IMR-90 (cell line): ENCODE data around the gene REPS1. TPM values are rescaled to one million over a fixed set of nuclear protein-coding genes. Genes with fewer than 3 reads are reported as not detected.

Source experiments
- ATAC-seq: fragments of 200-7000 bp; cut with Tn5 transposase; 2 replicates; pipeline ENCODE4 v1.9.1; 2020; ENCODE audit warnings: low read depth, mild to moderate bottlenecking, moderate library complexity
- BruUV-seq: library from RNA; stranded (reverse); fragments of 400-500 nt; replicated peaks from 2 replicates; lab custom pipeline; 2021; lab: Mats Ljungman, UMichigan
- CTCF ChIA-PET: fragments of 300-600 bp; formaldehyde crosslinking; extraction: SDS; loops from one replicate; lab custom pipeline; 2021; ENCODE audit warnings: antibody characterized with exemption; lab: Yijun Ruan, JAX
- POLR2A ChIA-PET: fragments of 300-600 bp; sonication (Branson Sonifier 250); formaldehyde crosslinking; loops from one replicate; lab custom pipeline; 2022; ENCODE audit warnings: antibody characterized with exemption; ENCODE audit not compliant: unreplicated experiment; lab: Charles Lee
- DNase-seq: peaks from one replicate; pipeline ENCODE4 v3.0.0; 2013
- H2AFZ ChIP-seq: replicated peaks from 2 replicates; pipeline ENCODE3; 2013; ENCODE audit warnings: low read length, mild to moderate bottlenecking; ENCODE audit not compliant: poor library complexity
- H2AK5ac ChIP-seq: 2 replicates; pipeline ENCODE4 v1.6.1; 2013; ENCODE audit warnings: low read depth, low read length, inconsistent platforms
- H2AK9ac ChIP-seq: replicated peaks from 2 replicates; pipeline ENCODE3; 2013; ENCODE audit warnings: mild to moderate bottlenecking, low read depth, low read length, moderate library complexity; ENCODE audit not compliant: poor library complexity
- H2BK120ac ChIP-seq: 2 replicates; pipeline ENCODE4 v1.6.1; 2013; ENCODE audit warnings: low read depth, low read length, inconsistent platforms
- H2BK15ac ChIP-seq: 3 replicates; pipeline ENCODE4 v1.6.1; 2013; ENCODE audit warnings: low read depth, low read length, inconsistent platforms
- H2BK20ac ChIP-seq: 2 replicates; pipeline ENCODE4 v1.6.1; 2013; ENCODE audit warnings: low read depth, mild to moderate bottlenecking, inconsistent platforms, low read length, moderate library complexity
- H2BK5ac ChIP-seq: 2 replicates; pipeline ENCODE4 v1.6.1; 2013; ENCODE audit warnings: mild to moderate bottlenecking, low read depth, low read length, inconsistent platforms; ENCODE audit not compliant: poor library complexity, severe bottlenecking
- H3K14ac ChIP-seq: replicated peaks from 2 replicates; pipeline ENCODE4 v1.6.1; 2013; ENCODE audit warnings: low read depth, low read length, inconsistent platforms
- H3K18ac ChIP-seq: 2 replicates; pipeline ENCODE4 v1.6.1; 2013; ENCODE audit warnings: low read depth, low read length, control low read depth
- H3K23ac ChIP-seq: 2 replicates; pipeline ENCODE4 v1.6.1; 2013; ENCODE audit warnings: low read depth, low read length, inconsistent platforms
- H3K27ac ChIP-seq: 2 replicates; pipeline ENCODE4 v1.5.1; 2013; ENCODE audit warnings: mild to moderate bottlenecking, control low read depth, low read length; ENCODE audit not compliant: insufficient read depth
- H3K27me3 ChIP-seq: 2 replicates; pipeline ENCODE4 v1.6.1; 2013; ENCODE audit warnings: low read length; ENCODE audit not compliant: control insufficient read depth, insufficient read depth
- H3K36me3 ChIP-seq: 2 replicates; pipeline ENCODE4 v1.6.1; 2013; ENCODE audit warnings: low read length, mixed read lengths; ENCODE audit not compliant: control insufficient read depth, insufficient read depth
- H3K4ac ChIP-seq: 2 replicates; pipeline ENCODE4 v1.6.1; 2013; ENCODE audit warnings: low read depth, low read length, inconsistent platforms
- H3K4me1 ChIP-seq: 2 replicates; pipeline ENCODE4 v1.6.1; 2013; ENCODE audit warnings: low read length, mixed read lengths; ENCODE audit not compliant: control insufficient read depth, insufficient read depth
- H3K4me2 ChIP-seq: 2 replicates; pipeline ENCODE4 v1.6.1; 2013; ENCODE audit warnings: low read depth, mild to moderate bottlenecking, control low read depth, low read length, moderate library complexity
- H3K4me3 ChIP-seq: 2 replicates; pipeline ENCODE4 v1.5.1; 2013; ENCODE audit warnings: low read depth, mild to moderate bottlenecking, control low read depth, low read length, moderate library complexity; ENCODE audit not compliant: insufficient read depth
- H3K56ac ChIP-seq: 2 replicates; pipeline ENCODE4 v1.6.1; 2013; ENCODE audit warnings: low read length, inconsistent platforms; ENCODE audit not compliant: insufficient read depth; ENCODE audit errors: extremely low read depth
- H3K79me1 ChIP-seq, 2 experiments: 2 replicates each; pipeline ENCODE4 v1.6.1; 2013; ENCODE audit warnings: low read length in 2 of 2, inconsistent platforms in 1 of 2, low read depth in 1 of 2
- H3K9ac ChIP-seq: 2 replicates; pipeline ENCODE4 v1.6.1; 2013; ENCODE audit warnings: low read depth, low read length, control low read depth
- H3K9me1 ChIP-seq: 2 replicates; pipeline ENCODE4 v1.6.1; 2013; ENCODE audit warnings: low read length, inconsistent platforms; ENCODE audit not compliant: insufficient read depth
- H3K9me3 ChIP-seq: 2 replicates; pipeline ENCODE4 v1.6.1; 2013; ENCODE audit warnings: low read length; ENCODE audit not compliant: control insufficient read depth, insufficient read depth
- H4K20me1 ChIP-seq: 2 replicates; pipeline ENCODE4 v1.6.1; 2013; ENCODE audit warnings: low read length, inconsistent platforms; ENCODE audit not compliant: insufficient read depth
- H4K5ac ChIP-seq: 2 replicates; pipeline ENCODE4 v1.6.1; 2013; ENCODE audit warnings: mild to moderate bottlenecking, low read depth, low read length, control low read depth
- H4K8ac ChIP-seq, 2 experiments: 2 replicates each; pipeline ENCODE4 v1.6.1; 2013; ENCODE audit warnings: low read depth in 2 of 2, low read length in 2 of 2, control low read depth in 1 of 2, inconsistent platforms in 1 of 2
- H4K91ac ChIP-seq: 2 replicates; pipeline ENCODE4 v1.6.1; 2013; ENCODE audit warnings: low read depth, low read length, inconsistent platforms; ENCODE audit not compliant: insufficient read depth
- CEBPB ChIP-seq: IDR thresholded peaks from 2 replicates; pipeline ENCODE4 v1.6.1; 2012; ENCODE audit warnings: low read depth, low read length, improper control_type of control experiment
- CHD1 ChIP-seq: IDR thresholded peaks from 2 replicates; pipeline ENCODE4 v1.6.1; 2012; ENCODE audit warnings: low read depth, low read length, improper control_type of control experiment
- MXI1 ChIP-seq: IDR thresholded peaks from 2 replicates; pipeline ENCODE4 v1.6.1; 2012; ENCODE audit warnings: low read depth, mild to moderate bottlenecking, low read length, moderate library complexity, borderline replicate concordance
- NFE2L2 ChIP-seq: fragments of 150-350 bp; IDR thresholded peaks from 2 replicates; pipeline ENCODE4 v1.6.1; 2016; ENCODE audit warnings: low read depth, mild to moderate bottlenecking, low read length
- RCOR1 ChIP-seq: IDR thresholded peaks from 2 replicates; pipeline ENCODE4 v1.6.1; 2012; ENCODE audit warnings: mild to moderate bottlenecking, low read length, improper control_type of control experiment; ENCODE audit not compliant: insufficient replicate concordance
- RFX5 ChIP-seq: IDR thresholded peaks from 2 replicates; pipeline ENCODE4 v1.8.0; 2012; ENCODE audit warnings: low read depth, mild to moderate bottlenecking, low read length, moderate library complexity
- SMC3 ChIP-seq: fragments of 150-350 bp; IDR thresholded peaks from 2 replicates; pipeline ENCODE4 v1.6.1; 2016; ENCODE audit warnings: low read depth, mild to moderate bottlenecking, antibody characterized with exemption, low read length, moderate library complexity
- WGBS, 2 experiments: methylation state at CpG; one replicate each; pipeline versions ENCODE4 v1.1.5 to v1.1.7; 2013; ENCODE audit warnings: missing lambda C conversion rate in 2 of 2; ENCODE audit not compliant: insufficient read length in 1 of 2; ENCODE audit errors: extremely low coverage in 2 of 2; 5-methylcytosine and 5-hydroxymethylcytosine counted together
- dilution Hi-C: fragments of 300-500 bp; cut with HindIII; formaldehyde crosslinking; loops from one replicate; pipeline ENCODE4 v1.14.3; 2018; ENCODE audit warnings: low sequenced_read_pairs; ENCODE audit not compliant: unreplicated experiment
- in situ Hi-C: fragments of 300-500 bp; cut with MboI; formaldehyde crosslinking; loops from 3 replicates; pipeline ENCODE4 v1.14.3; 2019; ENCODE audit warnings: low sequenced_read_pairs, inconsistent platforms, mixed read lengths
- intact Hi-C: fragments of 100-400 bp; cut with micrococcal nuclease; formaldehyde crosslinking; loops from 2 replicates; pipeline ENCODE4 v1.10.0; 2022
- polyA plus RNA-seq, 3 experiments: library from polyadenylated mRNA; depleted of rRNA; stranded (reverse); fragments of >200 nt; gene quantifications; 2 replicates each; pipeline ENCODE4 v1.2.3, GENCODE V29; 2012; ENCODE audit warnings: low replicate concordance in 1 of 3
- total RNA-seq: library from RNA; depleted of rRNA; stranded (reverse); fragments of >200 nt; gene quantifications from 2 replicates; pipeline ENCODE4 v1.2.3, GENCODE V29; 2012
- TF ChIP-seq, protein P1 (sequence below): conservative IDR thresholded peaks from 2 replicates; pipeline ENCODE4 v1.5.1; 2012; ENCODE audit warnings: mild to moderate bottlenecking, low read depth, low read length, improper control_type of control experiment

REPS1 gene
- total and polyA plus RNA-seq, 2 of the 4 experiments (the other 2 are of a cell fraction) = 21.9 to 24.2 TPM

DNA sequence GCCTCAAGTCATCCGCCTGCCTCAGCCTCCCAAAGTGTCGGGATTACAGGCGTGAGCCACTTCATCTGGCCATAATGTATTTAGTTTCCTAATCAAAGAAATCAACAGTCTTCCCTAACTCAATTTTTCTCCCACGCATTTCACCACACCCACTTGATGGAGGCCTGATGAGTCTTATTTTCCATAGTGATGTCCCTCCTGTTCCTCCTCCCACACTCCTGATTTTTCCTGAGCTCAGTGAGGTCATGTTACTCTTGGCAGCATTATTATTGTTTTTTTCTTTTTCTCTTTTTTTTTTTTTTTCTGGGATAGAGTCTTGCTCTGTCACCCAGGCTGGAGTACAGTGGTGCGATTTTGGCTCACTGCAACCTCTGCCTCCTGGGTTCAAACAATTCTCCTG is 49.4 kb upstream of the REPS1 start:
- intact Hi-C loops = no loop called here
- Histone ChIP-seq H2AK9ac (no peak overlapping the region), H3K27ac (no peak overlapping the region)

More for the DNA sequence above, 49.4 kb upstream of the REPS1 start:
- DNase-seq = peak; percentile 79
- Histone ChIP-seq H3K23ac (no peak overlapping the region), H2BK20ac (no peak overlapping the region), H3K9me1 (0 out of 2 replicates have a peak, but pooled peaks cover 6% of the 10 kb centered on the region), H3K9ac (no peak overlapping the region), H3K4me3 (no peak overlapping the region), H4K8ac (no peak overlapping the region), H3K36me3 (peaks cover 24% of the 10 kb centered on the region), H3K14ac (no peak overlapping the region), H3K18ac (no peak overlapping the region), H2AFZ (no peak overlapping the region), H4K20me1 (peaks cover 6% of the 10 kb centered on the region; the same call in 1 of the 2 replicates), H3K56ac (no peak overlapping the region), H3K4me2 (no peak overlapping the region), H2AK5ac (no peak overlapping the region), H3K9me3 (no peaks in the 10 kb centered on the region), H4K91ac (no peak overlapping the region), H4K5ac (no peak overlapping the region), H2BK5ac (no peak overlapping the region), H3K4ac (no peak overlapping the region), H2BK120ac (no peak overlapping the region), H3K4me1 (no peaks in the 10 kb centered on the region), H3K27me3 (no peaks in the 10 kb centered on the region), H3K79me1 (peaks cover 12 to 24% of the 10 kb centered on the region in 2 experiments; a peak in 3 of 4 replicates), H2BK15ac (no peak overlapping the region)
- TF ChIP-seq CEBPB (no peak), RCOR1 (no peak), CHD1 (no peak), RFX5 (no peak), SMC3 (no peak), NFE2L2 (no peak), MXI1 (no peak)
- TF ChIP-seq, protein P1, sequence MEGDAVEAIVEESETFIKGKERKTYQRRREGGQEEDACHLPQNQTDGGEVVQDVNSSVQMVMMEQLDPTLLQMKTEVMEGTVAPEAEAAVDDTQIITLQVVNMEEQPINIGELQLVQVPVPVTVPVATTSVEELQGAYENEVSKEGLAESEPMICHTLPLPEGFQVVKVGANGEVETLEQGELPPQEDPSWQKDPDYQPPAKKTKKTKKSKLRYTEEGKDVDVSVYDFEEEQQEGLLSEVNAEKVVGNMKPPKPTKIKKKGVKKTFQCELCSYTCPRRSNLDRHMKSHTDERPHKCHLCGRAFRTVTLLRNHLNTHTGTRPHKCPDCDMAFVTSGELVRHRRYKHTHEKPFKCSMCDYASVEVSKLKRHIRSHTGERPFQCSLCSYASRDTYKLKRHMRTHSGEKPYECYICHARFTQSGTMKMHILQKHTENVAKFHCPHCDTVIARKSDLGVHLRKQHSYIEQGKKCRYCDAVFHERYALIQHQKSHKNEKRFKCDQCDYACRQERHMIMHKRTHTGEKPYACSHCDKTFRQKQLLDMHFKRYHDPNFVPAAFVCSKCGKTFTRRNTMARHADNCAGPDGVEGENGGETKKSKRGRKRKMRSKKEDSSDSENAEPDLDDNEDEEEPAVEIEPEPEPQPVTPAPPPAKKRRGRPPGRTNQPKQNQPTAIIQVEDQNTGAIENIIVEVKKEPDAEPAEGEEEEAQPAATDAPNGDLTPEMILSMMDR = no peak
- ChIA-PET POLR2A (interaction anchor here (0.6 kb wide), 1 partner anchor 309 kb away, joined by 5 read pairs; no protein-coding TSS in a partner anchor), CTCF (no interaction called here)
- ATAC-seq = no peak
- BruUV-seq = no TSS peak
- WGBS, 2 experiments = no CpG with 5 or more reads among the region's 5 CpGs
- dilution Hi-C loops (no loop called here), in situ Hi-C loops (no loop called here)
